Measurements from ENCODE around the gene ARHGAP24.
"Not testable (repeated sequence)": the region's sequence is repeated elsewhere in the genome, so short reads cannot be mapped to it uniquely, and the experiment has no call there.

ARHGAP24 gene

DNA sequence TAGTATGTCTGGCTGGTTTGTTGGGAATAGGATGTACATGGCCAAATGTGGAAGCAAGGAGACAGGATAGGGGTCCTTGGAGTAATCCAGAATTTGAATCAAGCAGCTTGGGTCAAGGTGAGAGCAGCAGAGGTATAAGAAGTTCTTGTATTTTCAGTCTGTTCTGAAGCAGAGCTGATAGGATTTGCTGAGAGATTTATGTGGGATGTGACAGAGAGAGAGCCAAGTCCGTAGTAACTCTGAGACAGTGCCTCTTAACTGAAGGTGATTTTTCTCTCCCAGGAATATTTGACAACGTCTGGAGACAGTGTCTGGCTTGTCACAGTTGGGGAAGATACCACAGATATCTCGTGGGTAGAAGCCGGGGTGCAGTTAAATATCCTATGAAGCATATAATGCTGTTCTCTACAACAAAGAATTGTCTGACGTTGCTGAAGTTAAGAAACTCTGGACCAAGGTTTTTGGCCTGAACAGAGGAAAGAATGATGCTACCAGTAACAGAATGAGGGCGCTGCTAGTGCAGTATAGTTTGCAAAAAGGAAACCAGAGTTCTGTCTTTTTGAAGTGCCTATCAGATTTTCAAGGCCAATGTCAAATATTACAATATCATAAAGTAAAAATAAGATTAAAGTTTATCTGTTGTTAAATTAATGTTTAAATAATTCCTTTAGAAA is 184.0 kb downstream of the ARHGAP24 start:
- no peak for DNase-seq

DNA sequence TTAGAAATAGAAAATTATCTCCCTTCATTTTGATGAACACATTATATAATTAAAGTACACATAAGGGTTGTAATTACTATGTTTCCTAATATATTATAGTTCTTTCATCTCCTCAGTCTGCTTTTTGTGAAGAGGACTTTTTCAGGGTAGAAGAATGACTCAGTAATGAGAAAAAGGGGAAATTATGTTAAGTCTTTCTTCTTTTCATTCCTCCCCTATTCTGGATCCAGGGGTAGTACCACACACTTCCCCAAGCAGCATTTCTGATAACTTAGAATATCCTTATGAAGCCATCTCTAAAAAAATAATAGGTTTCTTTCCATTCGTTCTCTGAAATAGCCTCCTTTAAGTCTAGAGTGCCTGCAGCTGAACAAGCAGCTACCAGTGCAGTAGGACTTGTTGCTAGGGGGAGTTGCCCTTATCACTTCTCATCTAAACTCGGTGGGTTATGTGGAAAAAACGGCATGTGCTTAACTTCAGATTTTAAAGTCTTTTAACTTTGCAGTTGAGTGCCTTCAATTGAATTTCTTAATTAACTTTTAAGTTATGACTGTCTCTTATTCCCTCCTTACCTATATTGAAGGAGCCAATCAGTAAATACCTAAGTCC is 184.8 kb downstream of the ARHGAP24 start:
- peak in 1 of 2 donors; percentile 63 for DNase-seq

GRCh38 chr4:85666625-85667024 is 191.7 kb downstream of the ARHGAP24 start:
- not testable (repeated sequence) for DNase-seq

DNA sequence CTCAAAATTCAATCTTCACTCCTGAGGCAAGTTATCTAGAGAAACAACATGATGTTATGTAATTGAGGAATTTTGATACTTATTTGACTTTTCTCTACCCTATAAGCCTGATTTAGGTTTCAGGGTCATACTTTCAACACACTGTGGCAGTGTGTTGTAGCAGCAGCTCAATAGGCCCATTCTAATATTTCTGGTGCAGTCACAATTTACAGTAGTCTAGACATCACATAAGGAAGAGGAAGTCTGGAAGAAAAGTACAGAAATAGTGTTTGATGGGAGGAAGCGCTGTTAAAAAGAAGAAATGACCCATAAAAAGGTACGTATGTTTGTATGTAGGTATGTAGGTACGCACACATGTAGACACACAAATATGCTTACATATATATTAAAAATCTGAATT is 194.3 kb downstream of the ARHGAP24 start:
- DNase-seq = peak in 1 of 2 donors; percentile 85

DNA sequence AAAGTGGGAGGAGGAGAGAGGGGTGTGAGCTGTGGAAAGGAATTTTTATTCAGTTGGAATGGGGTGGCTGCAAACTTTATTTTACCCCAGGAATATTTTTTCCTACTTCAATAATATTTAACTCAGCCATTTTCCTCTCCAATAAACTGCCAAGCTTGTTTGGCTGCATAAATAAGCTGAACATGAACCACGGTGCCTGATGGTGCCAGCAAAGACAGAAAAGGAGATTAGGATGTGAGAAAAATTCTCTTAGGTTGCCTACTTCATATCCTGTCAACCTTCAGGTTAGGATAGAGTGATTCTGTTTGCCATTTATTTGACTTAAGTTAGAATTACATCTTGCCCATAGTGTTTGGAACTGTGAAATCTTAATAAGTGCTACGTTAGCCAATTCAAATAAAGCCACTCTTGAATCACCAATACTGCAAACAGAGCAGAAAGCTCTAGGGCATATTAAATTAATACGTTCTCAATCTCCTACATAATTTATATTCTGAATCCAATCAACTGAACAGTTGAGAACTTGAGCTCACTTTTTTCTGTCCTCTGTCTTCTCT is 195.1 kb downstream of the ARHGAP24 start:
- DNase-seq = no peak

DNA sequence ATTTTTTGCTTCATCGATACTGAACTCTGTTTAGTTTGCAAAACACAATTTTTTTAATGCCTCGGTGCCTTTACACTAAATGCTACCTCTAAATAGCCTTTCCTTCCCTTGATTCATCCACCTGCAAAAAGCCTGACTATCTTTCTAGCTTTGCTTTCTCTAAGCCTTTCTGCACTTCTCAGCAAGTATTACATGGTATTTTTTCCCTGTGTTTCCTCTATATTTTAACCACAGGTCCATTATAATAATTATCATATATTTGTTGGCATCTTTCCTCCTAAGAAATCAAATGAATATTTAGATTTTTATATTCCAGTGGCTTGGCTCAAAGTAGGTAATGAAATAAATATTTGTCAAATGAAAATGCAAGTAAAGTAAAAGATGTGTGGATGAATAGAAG is 196.2 kb downstream of the ARHGAP24 start:
- DNase-seq = no peak

GRCh38 chr4:85672116-85672515 is 197.2 kb downstream of the ARHGAP24 start:
- no peak for DNase-seq

DNA sequence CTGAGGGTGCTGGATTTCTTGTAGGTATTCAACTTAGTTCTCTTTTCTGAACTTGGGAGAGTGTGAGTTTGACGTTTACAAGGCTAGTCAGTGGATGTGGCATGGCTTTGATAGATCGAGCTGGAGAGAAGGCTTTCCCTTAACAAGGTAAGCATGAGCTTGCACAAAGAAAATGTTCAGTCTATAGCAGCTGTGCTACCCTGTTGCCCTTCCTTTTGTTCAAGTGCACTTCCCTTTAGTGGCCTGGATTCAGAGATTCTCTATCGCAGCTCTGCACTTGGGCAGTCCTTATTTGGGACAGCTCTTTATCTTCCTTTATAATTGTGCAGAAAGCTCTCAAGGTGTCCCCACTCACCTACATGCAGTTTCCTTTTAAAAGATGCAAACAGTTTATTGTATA is 198.0 kb downstream of the ARHGAP24 start:
- peak; percentile 24 to 26 for DNase-seq

DNA sequence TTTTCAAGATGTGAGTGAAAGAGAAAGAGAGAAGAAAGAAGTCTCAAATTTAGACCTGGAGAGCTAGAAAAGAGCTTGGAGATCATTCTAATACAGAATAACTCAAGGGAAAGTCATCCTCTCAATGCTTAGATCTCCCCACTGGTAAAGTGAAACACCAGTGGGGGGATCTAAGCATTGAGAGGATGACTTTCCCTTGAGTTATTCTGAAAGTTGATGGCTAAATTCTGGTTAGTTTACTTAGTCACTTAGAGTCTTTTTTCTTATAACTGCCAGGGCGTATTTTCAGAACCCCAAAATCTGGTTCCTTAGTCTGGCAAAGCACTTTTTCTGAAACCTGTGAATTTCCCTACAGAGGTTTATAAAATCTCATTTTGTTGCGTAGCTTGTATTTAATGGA is 198.6 kb downstream of the ARHGAP24 start:
- DNase-seq = no peak

DNA sequence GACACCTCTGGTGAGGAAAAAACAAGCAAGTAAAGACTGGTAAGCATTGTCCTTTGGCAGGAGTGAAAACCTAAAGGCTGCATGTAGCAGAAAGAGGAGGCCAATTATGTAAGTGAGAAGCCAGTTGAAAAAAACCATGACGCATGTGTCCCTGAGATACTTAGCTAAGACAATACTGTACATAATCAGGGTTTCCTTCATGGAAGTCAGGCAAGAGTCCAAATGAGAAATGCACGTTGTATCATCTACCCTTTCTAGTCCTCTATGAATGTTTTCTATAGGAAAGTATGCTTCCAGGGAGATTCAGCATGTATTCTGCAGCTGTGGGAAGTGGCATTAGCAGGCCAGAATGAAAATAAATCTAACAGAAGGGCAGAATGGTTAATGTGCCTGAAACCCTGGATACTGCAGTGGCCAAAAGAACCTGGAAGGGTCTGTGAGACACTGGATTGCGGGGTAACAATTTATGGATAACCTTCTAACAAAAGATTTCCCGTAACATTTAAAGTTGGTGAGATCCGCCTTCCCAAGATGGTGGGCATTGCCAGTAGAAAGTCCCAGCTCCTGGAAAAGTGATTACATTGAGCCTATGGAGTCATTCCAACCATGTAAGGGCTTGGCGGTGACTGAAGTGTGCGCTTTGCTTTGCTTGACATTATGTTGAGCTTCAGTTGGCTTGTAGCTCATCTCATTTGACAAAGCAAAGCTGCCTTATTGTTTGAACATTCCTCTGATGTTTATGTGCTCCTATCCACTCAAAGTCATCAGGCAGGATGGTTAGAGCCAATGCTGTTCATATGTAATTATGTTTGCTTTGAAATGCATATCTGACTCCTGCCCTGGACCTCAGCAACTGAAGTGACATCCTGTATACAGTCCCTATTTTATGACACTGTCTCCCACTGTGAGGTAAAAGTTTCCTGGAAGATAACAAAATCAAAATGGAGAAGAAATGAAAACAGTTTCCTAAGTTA is 200.4 kb downstream of the ARHGAP24 start:
- no peak for DNase-seq

GRCh38 chr4:85676050-85676425 is 201.1 kb downstream of the ARHGAP24 start:
- no peak for DNase-seq

GRCh38 chr4:85676850-85677590 is 202.1 kb downstream of the ARHGAP24 start:
- no peak for DNase-seq

DNA sequence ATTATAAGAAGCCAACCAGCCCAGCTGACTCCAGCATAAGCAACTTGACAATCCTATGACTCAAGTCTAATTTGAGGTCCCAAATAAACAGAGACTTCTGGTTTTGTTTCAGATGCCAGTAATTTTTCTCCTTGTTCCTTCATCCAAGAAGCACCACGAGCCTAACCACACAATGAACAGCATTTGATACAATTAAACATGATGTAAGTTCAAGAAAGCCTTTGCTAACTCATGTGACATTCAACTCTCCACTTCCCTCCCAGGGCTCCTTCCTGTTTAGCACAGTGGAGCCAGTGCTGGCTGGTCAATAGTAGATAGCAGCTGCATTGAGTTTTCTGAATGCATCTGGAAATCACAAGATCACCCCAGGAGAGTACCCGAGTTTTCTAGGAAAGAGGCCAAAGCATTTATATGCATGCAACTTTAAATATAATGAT is 206.3 kb downstream of the ARHGAP24 start:
- DNase-seq = peak; percentile 95 to 98

DNA sequence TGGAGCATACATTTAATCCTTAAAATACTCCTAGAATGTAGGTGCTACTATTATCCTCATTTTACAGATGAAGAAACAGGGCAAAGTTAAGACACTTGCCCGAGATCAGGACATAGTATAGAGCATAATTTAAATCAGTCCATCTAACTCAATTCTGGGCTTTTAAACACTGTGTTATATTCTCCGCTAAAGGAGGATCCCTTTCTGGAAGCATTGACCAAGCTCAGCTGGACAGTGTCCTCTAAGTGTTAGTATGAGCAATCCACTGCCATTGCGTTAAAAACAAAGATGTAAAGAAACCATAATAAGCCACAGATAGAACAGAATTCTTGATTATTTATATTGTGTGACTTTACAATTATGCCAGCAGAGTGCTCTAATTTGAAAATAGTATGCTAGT is 207.0 kb downstream of the ARHGAP24 start:
- DNase-seq = no peak

DNA sequence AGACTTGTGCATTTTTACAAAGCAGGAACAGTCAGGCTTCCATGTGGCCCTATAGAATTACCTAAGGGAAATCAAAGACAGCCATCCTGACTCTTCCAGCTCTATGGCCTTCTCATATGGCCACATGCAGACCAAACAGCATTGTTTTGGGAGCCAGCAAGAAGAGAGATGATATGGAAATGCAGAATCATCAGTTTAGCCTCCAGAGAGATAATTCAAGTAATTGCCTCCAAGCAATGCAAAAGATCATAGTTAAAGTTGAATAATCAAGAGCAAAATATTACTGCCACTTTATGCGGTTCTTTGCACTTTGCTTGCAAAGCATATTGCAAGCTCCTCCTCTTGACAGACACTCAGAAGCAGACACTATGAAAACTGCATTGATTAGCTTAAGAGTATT is 207.4 kb downstream of the ARHGAP24 start:
- no peak for DNase-seq

GRCh38 chr4:85684676-85685075 is 209.7 kb downstream of the ARHGAP24 start:
- no peak for DNase-seq

DNA sequence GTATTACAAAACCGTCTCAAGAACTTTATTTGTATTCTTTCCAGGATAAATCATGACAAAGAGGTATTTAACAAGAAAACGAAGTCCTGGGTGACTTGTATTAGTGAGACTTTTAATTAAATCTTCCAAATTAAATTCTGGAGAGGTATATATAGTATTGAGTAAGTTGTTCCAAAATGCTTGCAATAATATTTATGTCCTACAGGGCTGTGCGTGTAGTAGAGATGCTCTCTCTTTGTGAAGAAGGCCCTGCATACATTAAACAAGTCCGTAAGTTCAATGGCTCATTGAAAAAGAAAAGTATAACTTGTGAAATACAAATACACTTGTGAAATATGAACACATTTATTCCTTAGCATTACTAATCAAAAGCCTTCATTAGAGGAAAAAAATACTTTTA is 211.4 kb downstream of the ARHGAP24 start:
- no peak for DNase-seq

DNA sequence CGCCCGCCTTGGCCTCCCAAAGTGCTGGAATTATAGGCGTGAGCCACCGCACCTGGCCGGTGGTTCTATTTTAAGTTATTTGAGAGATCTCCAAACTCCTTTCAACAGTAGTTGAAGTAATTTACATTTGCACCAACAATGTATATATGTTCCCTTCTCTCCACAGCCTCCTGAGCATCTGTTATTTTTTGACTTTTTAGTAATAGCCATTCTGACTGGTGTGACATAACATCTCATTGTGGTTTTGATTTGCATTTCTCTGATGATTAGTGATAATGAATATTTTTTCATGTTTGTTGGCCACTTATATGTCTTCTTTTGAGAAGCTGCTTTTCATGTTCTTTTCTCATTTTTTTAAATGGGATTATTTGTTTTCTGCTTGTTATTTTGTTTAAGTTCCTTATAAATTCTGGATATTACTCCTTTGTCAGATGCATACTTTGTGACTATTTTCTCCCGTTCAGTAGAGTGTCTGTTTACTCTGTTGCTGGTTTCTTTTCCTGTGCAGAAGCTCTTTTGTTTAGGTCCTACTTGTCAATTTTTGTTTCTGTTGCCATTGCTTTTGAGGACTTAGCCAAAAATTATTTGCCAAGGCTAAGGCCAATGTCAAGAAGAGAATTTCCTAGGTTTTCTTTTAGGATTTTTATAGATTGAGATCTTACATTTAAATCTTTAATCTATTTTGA is 213.2 kb downstream of the ARHGAP24 start:
- no peak for DNase-seq

DNA sequence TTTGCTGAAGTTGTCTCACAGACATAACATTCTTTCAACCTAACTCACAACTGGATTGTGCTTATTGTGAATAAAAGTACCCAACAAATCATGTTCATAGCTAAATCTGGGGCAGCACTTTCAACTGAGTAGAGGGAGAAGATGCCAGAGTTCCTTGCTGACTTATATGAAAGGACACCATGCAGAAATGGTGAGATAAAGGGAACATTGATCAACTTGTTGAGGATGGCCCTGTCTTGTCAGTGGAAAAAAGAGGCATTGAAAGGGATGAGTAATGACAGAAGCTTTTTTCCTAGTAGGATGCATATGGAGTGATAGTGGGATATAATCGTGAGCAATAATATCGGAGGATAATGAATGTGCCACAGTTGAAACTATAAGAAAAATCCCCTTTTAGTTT is 221.7 kb downstream of the ARHGAP24 start:
- DNase-seq = no peak

GRCh38 chr4:85697854-85698253 is 222.9 kb downstream of the ARHGAP24 start:
- DNase-seq = peak; percentile 50 to 79

- no peak for DNase-seq
These were observed 225.4 kb downstream of the ARHGAP24 start for GRCh38 chr4:85700362-85700761.

DNA sequence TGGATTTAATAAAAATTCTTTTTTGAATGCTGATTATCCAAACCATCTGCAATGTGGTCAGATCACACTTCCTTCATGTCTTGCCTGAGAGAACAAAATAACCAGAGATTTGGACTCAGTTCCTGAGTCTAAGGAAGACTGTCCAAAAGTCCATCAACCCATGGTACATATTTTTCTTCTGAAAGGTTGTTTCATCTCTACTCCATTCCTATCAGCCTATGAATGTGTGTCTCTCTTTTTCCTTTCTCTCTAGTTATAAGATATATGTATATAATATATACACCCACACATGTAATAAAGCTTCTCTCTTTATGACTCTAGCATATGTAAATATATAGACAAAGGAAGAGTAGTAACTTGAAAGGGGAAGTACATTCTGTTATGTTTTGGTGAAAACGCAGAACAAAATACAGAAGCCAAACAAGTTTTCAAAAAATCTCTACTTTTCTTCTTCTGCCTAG is 226.9 kb downstream of the ARHGAP24 start:
- DNase-seq = peak; percentile 56 to 92
